Stimulated activated naive CD8-positive, alpha-beta T cell treated with anti-CD3 and anti-CD28 coated beads, Interleukin-15, Interleukin-2, amounts not matched to agents 100 U/mL and 50 U/mL, for 24 hours (primary cell): ENCODE data around the gene DHCR24.

Experiments used
- ATAC-seq: fragments of 150-1000 bp; cut with Tn5 transposase; one replicate; pipeline ENCODE4 v1.10.0; 2021
- DNase-seq: peaks from one replicate; pipeline ENCODE4 v3.0.0; 2021

Gene DHCR24

DNA sequence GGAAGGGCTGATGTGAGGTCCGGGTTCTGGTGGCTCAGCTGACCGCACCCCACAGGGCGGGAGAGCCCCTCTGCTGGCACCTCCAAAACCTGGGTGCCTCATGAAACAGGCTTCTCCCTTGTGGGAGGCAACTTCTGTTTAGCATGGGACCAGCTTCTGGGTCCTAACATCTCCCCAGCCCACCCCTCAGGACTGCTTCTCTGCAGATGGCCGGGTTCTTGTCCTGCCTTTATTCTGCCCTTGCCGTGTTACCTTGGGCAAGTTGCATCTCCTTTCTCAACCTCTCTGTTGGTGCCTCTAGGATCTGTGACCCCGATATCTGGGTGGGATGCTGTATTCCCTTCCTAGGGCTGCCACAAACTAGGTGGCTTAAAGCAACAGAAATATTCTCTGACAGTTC, 70.9 kb downstream of the DHCR24 start:
- no peak for DNase-seq
- no peak for ATAC-seq

DNA sequence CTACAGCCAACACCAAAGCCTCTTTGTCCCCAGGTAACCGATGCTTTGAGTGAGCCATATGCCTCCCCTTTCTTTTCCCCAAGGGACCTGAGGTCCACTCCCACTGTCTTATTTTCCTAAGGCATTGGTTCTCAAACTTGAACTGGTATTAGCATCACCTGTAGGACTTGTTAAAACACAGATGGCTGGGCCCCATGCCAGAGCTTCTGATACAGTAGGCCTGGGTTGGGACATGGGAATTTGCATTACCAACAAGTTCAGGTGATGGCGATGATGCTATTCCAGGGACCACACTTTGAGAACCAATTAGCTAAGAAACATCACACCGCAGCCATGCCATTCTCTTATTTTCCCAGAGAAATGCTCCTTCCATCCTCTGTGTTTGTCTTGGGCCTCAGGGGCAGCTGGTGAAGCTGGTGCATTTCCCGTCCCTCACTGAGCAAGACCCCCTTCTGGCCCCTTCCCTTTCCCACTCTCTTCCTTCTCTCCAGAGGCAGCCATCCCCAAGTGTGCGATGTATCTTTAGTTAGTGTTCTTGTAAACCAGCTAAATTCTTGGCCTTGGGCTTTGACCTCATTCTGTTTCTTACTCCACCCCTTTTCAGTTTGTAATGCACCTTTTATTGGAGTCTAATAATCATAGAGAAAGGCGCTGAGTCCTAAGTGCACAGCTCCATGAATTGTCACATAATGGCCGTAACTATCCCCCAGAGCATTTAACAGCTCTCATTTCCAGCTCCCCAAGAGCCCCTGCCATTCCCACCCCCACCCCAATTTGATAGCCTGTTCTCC, 71.7 kb downstream of the DHCR24 start:
- DNase-seq (no peak), ATAC-seq (no peak)

DNA sequence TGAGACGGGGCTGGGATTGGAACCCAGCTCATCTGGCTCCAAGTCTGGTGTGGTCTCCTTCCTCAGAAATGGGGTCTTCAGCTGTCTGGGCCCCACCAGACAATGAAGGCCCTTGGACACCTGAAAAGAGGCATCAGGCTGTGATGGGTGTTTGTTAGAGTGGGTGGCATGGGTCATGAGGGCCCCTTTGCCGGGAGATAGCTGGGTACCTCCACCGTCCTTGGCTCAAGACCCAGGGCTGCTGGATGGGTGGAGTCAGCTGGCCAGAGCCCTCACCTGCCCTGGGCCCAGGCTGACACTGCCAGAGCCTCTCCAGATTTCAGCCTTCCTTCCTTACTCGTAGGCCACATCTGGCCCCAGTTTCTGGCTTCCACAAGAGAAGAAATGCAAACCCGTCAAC, 72.4 kb downstream of the DHCR24 start:
- DNase-seq (no peak), ATAC-seq (no peak)

DNA sequence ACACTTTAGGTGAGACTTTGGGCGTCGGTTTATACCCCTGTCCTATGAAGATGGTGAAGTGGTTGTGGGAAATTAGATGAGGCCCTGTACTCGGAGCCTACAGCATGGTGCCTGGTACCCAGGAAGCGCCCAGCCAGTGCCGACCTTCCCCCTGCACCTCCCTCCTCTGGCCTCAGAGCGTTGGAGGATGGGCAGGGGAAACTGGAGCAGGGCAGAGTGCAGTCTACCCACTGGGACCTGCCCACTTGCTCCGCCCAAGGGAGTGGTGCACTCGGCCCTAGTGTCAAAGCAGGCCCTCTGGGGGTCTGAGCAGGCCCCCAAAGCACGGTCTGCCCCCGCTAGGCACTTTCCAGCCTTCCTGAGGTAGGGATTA, 72.9 kb downstream of the DHCR24 start:
- DNase-seq (no peak), ATAC-seq (no peak)

DNA sequence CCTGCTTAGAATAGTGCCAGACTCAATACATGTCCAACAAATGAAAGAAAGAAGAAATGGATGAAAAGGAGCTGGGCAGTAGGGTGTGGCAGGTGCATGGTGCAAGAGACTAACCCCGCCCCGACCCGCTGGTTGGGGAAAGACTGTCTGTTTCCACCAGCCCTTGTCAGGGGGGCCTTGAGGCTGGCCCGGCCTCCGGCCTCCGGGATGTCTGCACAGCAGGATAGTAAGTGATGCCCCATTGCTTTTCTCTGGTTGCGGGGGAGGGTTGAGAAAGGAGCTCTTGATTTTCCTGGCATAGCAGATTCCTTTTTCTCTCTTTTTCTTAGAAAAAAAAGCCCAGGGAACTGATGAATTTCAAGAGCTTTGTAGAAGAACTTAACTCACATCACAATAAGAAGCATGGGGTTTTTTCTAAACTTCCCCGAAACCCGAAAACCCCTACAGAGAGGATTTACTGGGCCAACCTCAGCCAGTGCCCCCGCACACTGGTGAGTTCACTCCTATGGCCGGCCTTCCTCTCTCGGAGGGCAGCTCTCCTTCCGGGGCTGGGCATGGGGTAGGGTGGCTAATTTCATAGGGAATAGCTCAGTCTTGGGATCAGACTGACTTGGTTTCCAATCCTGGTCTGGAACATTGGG, 73.4 kb downstream of the DHCR24 start:
- ATAC-seq (no peak), DNase-seq (no peak)

DNA sequence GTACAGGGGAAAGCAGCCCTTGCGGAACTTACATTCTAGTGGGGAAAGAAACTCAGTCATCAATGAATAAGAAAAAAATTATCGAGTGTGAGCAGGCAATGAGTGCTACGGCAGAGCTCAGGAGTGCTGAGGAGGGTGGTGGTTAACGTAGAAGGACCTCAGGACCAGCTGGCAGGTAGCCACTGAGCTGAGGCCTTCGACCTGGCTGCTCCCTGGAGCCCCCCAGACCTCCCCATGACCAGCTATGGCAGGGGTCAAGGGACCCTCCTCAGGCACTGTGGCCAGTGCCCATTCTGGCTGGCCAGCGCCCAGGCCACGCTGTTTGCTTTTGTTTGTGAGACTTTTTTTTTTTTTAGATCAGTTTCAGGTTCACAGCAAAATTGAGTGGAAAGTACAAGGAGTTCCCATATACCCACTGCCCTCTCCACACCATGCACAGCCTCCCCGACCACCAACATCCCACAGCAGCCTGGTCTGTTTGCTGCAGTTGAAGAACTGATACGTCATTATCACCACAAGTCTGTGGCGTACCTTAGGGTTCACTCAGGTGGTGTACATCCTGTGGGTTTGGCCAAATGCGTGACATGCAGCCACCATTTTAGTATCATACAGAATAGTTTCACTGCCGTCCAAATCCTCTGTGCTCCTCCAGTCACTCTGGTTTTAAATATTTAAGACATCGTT, 74.1 kb downstream of the DHCR24 start:
- ATAC-seq = no peak
- DNase-seq = no peak

DNA sequence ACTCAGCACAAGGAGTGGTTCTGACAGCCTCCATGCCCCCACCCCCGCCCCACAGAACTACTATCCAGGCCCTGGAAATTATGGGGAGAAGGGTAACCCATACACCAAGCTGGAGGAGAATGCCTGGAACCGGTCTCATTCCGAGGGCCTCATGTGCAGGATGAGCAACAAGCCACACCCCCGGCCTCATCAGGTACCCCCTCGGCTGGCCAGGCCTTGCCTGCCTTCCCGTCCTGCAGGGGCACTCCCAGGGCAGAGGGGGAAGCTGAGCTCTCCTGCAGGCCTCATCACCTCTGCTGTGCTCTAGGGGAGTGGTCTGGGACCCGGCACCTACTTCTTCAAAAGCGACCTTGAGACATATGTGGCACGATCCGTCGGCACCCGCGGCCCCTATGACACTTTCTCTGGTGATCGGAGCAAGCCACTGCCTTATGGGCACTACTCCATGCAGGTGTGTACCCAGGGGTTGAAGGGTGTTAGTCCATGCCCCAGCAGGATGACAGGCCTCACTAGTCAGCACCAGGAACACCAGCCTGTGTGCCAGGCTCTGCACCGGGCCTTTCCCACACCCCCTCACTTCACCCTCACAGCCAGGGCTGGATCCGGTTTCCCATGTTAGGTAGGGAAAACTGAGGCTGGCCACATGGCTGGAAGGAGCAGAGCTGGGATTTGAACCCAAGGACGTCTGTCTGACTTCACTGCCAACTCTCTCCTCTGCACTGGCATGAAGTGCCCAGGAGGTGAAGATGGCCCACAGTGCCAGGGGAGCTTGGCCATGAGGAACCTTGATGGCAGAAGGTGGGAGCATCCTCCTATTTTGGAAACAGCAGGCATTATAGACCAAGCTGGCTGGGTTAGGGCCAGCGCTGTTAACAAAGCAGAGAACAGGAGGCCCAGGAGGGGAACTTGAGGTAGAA, 75.0 kb downstream of the DHCR24 start:
- DNase-seq (no peak), ATAC-seq (no peak)

DNA sequence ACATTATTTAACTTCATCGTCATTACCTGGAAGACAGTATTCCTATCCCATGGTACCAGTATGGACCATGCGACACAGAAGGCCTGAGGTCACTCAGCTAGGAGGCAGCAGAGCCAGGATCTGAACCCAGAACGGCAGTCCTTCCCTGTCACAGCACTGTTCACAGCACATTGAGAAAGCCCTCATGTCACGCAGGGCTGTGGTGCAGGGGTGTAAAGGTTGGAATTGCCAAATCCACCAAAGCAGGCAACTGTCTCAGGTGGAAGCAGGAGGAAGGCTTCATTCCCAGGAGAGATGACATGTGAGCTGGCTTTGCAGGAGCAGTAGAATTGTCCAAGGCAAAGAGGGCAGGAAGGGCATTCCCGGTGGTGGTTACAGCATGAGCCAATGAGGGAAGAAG, 75.9 kb downstream of the DHCR24 start:
- no peak for ATAC-seq
- no peak for DNase-seq

DNA sequence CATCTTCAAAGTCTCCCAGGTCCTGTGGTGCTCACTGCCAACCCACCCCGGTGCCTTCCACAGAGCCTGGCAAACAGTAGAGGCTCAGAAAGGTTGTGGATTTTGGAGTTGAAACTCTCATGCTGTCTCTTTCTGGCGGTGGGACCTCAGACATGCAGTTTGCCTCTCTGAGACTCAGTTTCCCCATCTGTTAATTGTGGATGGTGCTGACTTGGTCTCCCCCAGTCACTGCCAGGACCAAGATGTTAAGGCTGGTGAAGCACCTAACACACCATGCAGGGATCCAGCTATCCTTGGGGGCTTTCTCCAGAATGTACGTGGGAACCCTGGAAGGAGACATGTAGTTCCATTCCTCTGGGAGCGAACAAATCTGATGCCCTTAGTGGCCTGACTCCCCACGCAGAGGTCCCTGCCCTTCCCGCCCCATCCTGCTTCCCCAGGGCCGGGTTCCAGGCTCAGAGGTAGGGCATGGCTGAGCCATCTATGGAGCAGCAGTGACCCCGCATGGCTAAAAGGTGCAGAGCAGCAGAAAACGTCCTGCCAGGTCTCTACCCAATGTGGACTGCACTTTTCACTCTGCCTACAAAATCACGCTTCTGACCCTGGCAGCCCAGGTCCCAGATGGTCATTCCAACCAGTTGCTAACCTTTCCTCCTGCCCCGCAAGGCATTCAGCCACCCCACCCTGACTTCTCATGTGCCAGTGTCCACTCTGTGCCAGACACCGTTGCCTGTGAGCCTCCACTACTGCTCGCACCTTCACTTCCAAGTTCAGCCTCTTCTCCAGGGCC, 76.6 kb downstream of the DHCR24 start:
- DNase-seq (peak; percentile 76), ATAC-seq (peak; percentile 77)

DNA sequence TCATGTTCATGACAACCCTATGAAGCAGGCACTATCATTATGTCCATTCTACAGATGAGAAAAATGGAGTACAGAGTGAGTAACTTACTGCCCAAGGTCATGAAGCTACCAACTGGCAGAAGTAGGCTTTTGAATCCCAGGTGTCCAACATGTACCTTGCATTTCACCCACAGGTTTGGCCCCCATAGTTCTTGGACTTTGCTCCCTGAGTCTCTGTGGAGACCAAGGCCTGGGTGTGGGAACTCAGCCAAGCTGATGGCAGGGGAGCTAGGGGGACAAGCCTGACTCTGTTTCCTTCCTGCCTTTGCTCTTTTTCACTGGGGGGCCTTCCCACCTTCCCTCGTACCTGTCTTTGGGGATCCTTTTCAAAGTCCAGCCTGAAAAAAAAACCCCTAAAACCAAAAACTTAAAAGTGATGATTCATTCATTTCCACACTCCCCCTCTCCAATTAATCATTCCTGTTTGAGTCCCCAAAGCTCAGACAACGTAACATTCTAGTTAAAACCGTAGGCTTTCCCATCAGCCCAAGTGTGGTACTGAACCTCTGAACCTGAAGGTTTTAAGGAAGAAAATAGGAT, 77.4 kb downstream of the DHCR24 start:
- no peak for ATAC-seq
- DNase-seq = no peak

DNA sequence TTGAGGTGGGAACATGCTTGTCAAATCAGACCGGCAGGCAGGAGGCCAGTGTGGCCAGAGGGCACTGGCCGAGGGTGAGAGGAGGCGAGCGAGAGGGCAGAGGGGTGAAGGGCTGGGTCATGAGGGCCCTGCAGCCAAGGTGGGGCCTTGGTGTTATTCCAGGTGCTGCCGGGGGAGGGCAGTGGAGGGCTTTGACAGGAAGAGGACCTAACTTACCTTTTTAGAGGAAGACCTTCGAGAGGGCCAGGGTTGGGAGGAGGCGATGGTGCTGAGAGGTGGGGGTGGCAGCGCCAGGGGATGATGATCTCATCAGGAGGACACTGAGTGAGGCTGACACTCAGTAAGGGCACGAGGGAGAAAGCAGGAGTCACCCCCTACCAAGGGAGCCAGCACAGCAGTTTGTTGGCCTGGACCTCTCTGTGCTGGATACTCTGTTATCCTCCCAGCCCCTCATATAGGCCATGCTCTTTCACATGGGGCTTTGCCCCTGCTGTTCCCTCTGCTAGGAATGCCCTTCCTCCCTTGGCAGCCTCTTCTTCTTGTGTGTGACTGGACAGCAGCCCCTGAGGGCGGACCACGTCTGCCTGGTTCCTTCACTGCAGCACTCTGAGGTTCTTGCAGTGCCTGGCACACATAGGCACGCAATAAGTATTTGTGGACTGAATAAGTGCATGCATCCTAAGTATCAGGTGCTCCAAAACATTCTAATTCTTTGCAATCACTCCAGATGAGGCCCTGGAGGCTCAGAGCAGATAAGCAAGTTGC, 78.4 kb downstream of the DHCR24 start:
- DNase-seq (no peak), ATAC-seq (no peak)

DNA sequence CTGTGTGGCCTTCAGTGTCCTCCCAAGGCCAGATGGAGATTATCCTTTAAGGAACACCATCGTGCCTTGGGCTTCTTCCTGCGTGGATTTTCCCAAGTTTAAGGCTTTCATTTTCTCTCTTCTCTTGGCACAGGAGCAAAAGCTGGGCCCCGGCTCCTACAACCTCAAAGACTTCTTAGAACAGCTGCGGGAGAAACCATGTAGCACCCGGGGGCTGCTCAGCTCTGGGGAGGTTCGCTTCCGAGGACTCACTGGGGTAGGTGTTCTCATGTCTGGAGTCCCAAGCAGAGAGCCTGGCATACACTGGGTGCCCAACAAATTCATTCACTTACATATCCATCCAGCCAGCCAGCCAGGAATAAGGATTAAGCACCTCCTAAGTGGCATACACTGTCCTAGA, 79.2 kb downstream of the DHCR24 start:
- DNase-seq (no peak), ATAC-seq (no peak)

DNA sequence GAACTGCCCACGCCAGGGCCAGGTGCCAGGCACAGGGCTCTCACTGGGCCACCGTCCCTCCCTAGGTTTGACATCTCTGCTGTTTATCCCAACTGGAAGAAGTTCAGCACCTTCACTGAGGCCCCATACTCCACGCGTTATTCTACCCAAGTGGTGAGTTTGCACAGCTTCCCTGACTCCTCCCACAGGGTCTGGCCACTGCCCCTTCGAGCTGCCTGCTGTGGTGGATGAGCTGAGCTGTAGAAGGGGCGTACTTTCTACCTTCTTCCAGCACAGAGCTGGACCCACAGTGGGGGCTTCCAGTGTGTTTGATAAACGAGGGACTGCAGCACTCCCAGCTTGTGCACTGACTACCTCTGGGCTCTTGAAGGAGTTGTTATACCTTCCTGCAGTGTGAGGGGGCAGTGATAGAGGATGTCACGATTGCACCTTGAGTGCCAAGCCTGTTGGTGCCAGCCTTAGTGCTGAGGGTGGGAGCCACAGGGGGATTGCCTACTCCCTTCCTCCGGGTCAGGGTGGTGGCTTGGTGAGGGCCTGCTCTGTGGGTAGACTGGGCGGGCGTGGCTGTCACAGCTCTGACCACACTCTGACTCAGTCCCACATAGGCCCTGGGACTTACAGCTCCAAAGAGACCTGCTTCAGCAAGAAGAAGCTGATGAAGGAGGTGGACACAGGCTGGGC, 79.9 kb downstream of the DHCR24 start:
- ATAC-seq (peak; percentile 56), DNase-seq (peak; percentile 38)

DNA sequence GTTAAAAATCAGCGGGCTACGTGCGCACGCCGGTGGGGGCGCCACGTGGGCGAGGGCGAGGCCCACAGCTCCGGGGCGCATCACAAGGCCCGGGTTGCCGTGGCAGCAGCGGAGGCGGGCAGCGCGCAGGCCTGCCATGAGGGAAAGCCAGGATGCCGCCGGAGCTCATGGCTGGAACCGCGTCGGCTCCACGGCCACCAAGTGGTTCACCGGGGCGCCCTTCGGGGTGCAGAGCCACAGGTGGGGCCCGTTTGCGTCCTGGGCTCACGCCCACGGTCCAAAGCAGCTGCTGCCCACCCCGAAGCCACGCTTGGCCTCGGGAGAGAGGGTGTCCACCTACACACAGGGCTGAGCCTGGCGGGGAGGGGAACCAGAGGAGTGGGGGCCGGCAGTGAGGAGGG, 81.0 kb downstream of the DHCR24 start:
- no peak for ATAC-seq
- no peak for DNase-seq

DNA sequence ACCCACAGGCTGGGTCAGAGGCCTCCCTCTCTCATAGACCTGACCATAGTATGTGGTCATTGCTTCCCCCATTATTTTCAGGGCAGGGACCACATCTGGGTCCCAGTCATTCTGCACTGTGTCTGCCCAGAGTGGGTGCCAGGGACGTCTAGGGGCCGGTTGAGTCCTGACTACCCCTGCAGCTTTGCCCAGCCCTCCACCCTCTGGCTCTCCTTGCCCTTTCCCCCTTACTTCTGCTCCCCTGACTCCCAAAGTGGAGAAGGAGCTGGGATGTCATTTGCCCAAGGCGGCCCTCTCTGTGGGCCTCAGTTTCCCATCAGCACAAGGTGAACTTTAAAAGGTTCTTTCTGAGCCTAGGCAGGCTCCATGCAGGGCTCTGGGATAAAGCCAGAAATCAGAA, 81.5 kb downstream of the DHCR24 start:
- DNase-seq (no peak), ATAC-seq (no peak)

DNA sequence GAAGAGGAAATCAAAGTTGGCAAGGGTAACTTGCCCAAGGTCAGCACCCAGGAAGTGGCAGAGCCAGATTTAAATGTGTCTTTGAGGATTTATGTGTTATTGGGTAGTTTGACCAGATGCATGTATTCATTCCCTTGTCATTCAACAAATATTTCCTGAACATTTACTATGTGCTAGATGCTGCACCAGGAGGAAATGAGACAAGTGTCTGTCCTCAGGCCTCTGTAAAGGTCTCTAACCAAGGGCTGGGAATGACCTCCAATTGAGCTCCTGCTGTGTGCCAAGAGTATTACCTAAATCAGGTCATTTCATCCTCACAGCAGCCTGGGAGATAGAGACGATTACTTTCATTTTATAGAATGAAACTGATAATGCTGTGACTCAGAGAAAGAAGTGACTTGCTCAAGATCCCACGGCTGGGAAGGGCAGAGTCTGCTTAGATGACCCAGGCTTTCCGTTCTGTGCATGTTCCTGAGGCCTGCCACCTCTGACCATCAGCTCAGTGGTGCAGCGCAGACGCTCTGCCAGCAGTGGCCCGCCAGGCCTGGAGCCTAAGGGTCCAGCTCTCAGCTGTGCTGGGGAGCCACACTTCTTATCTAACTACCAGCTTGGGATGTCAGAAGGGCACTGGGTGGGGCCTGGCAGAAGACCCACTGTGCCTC, 82.4 kb downstream of the DHCR24 start:
- peak; percentile 62 for ATAC-seq

DNA sequence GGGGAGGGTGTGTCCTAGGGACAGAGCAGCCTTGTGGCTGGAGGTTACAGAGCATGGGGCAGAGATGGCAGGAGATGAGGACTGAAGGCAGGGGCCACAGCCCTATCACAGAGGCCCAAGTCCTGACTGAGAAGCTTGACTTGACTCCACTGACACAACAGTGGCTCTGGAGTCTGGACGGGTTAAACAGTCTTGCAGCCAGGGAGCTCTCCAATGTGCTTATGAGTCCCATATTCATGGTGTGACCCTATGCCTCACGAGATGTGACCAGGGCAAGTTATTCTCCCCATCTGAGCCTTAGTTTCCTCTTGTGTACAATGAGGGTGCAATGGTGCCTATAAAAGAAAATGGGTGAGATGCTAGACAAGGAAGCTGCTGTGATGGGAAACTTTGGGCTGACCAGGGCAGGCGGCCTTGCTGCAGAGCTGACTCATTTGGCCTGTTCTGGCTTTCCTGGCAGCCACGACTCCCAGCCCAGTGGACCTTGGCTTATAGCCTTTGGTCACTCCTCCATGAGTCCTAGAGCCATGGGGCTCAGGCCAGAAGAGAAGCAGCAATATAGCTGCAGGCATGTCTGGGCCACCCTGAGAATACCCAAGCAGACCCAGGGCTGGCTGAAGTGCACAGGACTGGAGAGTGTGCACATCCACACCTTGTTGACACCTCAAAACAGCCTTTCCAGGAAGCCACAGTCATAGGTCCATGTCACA, 83.1 kb downstream of the DHCR24 start:
- ATAC-seq (no peak), DNase-seq (no peak)

More for the DNA sequence above, 82.4 kb downstream of the DHCR24 start:
- DNase-seq = peak; percentile 46
